Heart right ventricle (tissue), 16 donors: Measurements from ENCODE around the gene KLHDC8A. TPM values are rescaled to one million over a fixed set of nuclear protein-coding genes. Genes with fewer than 3 reads are reported as not detected.
A peak's percentile ranks its signal among the peaks of the same experiment; 100 is the strongest.

Experiments used
- ATAC-seq, 8 donors: fragments of 200-7000 bp; cut with Tn5 transposase; one replicate each; pipeline ENCODE4 v1.9.1; 2020; ENCODE audit warnings: mild to moderate bottlenecking in 8 of 8, moderate library complexity in 8 of 8, moderate number of reproducible peaks in 1 of 8
- DNase-seq, 2 donors: peaks; one replicate each; pipeline ENCODE4 v3.0.0-alpha.2; 2020
- H3K27ac ChIP-seq, 10 donors: fragments of 200-600 bp; sonication (generic) in 2 of 10; one replicate each; pipeline versions ENCODE4 v1.5.0 to v1.8.0; 2020 to 2022; ENCODE audit warnings: mild to moderate bottlenecking in 3 of 10
- H3K27me3 ChIP-seq, 7 donors: fragments of 200-600 bp; one replicate each; pipeline ENCODE4 v1.8.0; 2021 to 2022; ENCODE audit warnings: mild to moderate bottlenecking in 2 of 7
- H3K36me3 ChIP-seq, 9 donors: fragments of 200-600 bp; sonication (generic) in 1 of 9; one replicate each; pipeline versions ENCODE4 v1.5.0 to v1.8.0; 2020 to 2022; ENCODE audit warnings: mild to moderate bottlenecking in 2 of 9
- H3K4me1 ChIP-seq, 9 donors: fragments of 200-600 bp; sonication (generic) in 1 of 9; one replicate each; pipeline versions ENCODE4 v1.5.0 to v1.8.0; 2020 to 2022; ENCODE audit warnings: mild to moderate bottlenecking in 4 of 9
- H3K4me3 ChIP-seq, 10 donors: fragments of 200-600 bp; sonication (generic) in 2 of 10; one replicate each; pipeline versions ENCODE4 v1.5.0 to v1.8.0; 2020 to 2022; ENCODE audit warnings: mild to moderate bottlenecking in 7 of 10, moderate library complexity in 2 of 10
- H3K9me3 ChIP-seq, 11 donors: fragments of 200-600 bp in 10 of 11; sonication (generic) in 2 of 11; one replicate each; pipeline versions ENCODE4 v1.5.0 to v1.8.0; 2013 to 2022; ENCODE audit warnings: mild to moderate bottlenecking in 2 of 11, control low read depth in 1 of 11, moderate library complexity in 1 of 11
- CTCF ChIP-seq, 9 donors: fragments of 200-600 bp; sonication (generic) in 2 of 9; IDR thresholded peaks; one replicate each; pipeline versions ENCODE4 v1.5.0 to v1.8.0; 2021 to 2022; ENCODE audit warnings: antibody characterized with exemption in 9 of 9, mild to moderate bottlenecking in 5 of 9, moderate library complexity in 1 of 9
- WGBS, 2 donors: extraction: QIAGEN DNeasy Blood & Tissue Kit; methylation state at CpG; one replicate each; pipeline ENCODE4 v1.1.7; 2013; ENCODE audit warnings: inconsistent platforms in 1 of 2; 5-methylcytosine and 5-hydroxymethylcytosine counted together
- intact Hi-C, 10 donors: fragments of 100-400 bp; cut with DNase I; formaldehyde crosslinking; loops; one replicate each; pipeline versions ENCODE4 v1.11.1 to v1.14.2; 2022
- polyA plus RNA-seq, 2 donors: library from polyadenylated mRNA; stranded (reverse); fragments of 200-250 nt; gene quantifications; one replicate each; pipeline ENCODE4 v1.2.3, GENCODE V29; 2013
- total RNA-seq, 10 donors: library from RNA; stranded (reverse); fragmentation: NEBNext Ultra II Directional in 3 of 10; extraction: Animal tissue kit (Norgen Biotek cat#: 25700) in 3 of 10; gene quantifications; one replicate each; pipeline versions ENCODE4 v1.2.1 to v1.2.4, GENCODE V29; 2021 to 2023
- donor health status: Arrhythmogenic right ventricular cardiomyopathy.
- donor health status: ischemic (EF 13 %, LVEDD 7.1; RV severe dilation, severe dysfunction).
- donor health status: healthy with polysubstance abuse.
- donor health status: DM: no; HTN: yes; CAD: no.
- donor health status: DM: no; HTN: no; CAD: no.
- donor health status: ischemic (EF 25% LVEDD 6.9; RV normal size, moderate dysfunction).
- donor health status: ischemic (EF 25% LVEDD 5.7; RV mildly dilated, moderate dysfunction).
- donor health status: healthy.
- donor health status: DM: yes; HTN: yes; CAD: no.
- donor health status: Ischemic cardiomyopathy.
- donor health status: ischemic (EF 35%, LVEDD 5.7; RV mildly dilated, moderate dysfunction).
- donor health status: nonischemic (EF 11% LVEDD 7.7; RV severe dilation, severe dysfunction).
- donor health status: DM: yes; HTN: yes; CAD: no.
- donor health status: PGD.
- donor health status: ischemic (EF 29% LVEDD 5.4; RV normal size, mild dysfunction).
- donor health status: nonischemic (EF 23%, LVEDD 6.1; RV moderate dilation, normal function).

KLHDC8A gene
- total and polyA plus RNA-seq, 12 donors: 0.15 to 0.16 TPM; not detected in 10

GRCh38 chr1:205294934-205295333, 61.8 kb downstream of the KLHDC8A start:
- no peaks in the 10 kb centered on the region for H3K9me3 ChIP-seq
- no peaks in the 10 kb centered on the region for H3K36me3 ChIP-seq
- intact Hi-C loops: no loop called here
- WGBS, 2 donors: 82 to 83% methylated on average over 5 of the region's 5 CpGs
- H3K27me3 ChIP-seq: no peaks in the 10 kb centered on the region
- DNase-seq (no peak), ATAC-seq (no peak)
- peak overlapping the region in 7 of 10 donors; percentile 16 to 73 (median 61) for H3K27ac ChIP-seq
- H3K4me3 ChIP-seq: no peak overlapping the region
- no peak for TF ChIP-seq CTCF (IDR thresholded peaks at IDR 0.05)
- peaks cover 6 to 33% (median 17%) of the 10 kb centered on the region in 9 donors for H3K4me1 ChIP-seq

- ATAC-seq: peak; percentile 77 to 92 (median 82)
- H3K36me3 ChIP-seq: no peaks in the 10 kb centered on the region
- H3K9me3 ChIP-seq: no peaks in the 10 kb centered on the region
- DNase-seq: peak in 1 of 2 donors; percentile 67
- WGBS, 2 donors: 39 to 59% methylated on average over 6 of the region's 6 CpGs
- intact Hi-C loops: no loop called here
- peaks cover 6 to 33% (median 17%) of the 10 kb centered on the region in 9 donors for H3K4me1 ChIP-seq
- no peak overlapping the region for H3K4me3 ChIP-seq
- H3K27me3 ChIP-seq: no peaks in the 10 kb centered on the region
- H3K27ac ChIP-seq: peak overlapping the region in 8 of 10 donors; percentile 23 to 73 (median 56)
- TF ChIP-seq CTCF (IDR thresholded peaks at IDR 0.05): no peak
Observed at GRCh38 chr1:205294175-205294917, 62.4 kb downstream of the KLHDC8A start.

GRCh38 chr1:205293350-205294074, 63.2 kb downstream of the KLHDC8A start:
- no peak for TF ChIP-seq CTCF (IDR thresholded peaks at IDR 0.05)
- ATAC-seq (no peak), DNase-seq (no peak)
- peak overlapping the region in 8 of 10 donors; percentile 23 to 73 (median 56) for H3K27ac ChIP-seq
- WGBS, 2 donors: 95 to 97% methylated on average over 10 of the region's 10 CpGs
- H3K9me3 ChIP-seq: no peaks in the 10 kb centered on the region
- H3K27me3 ChIP-seq: no peaks in the 10 kb centered on the region
- no peaks in the 10 kb centered on the region for H3K36me3 ChIP-seq
- no peak overlapping the region for H3K4me3 ChIP-seq
- peaks cover 6 to 39% (median 17%) of the 10 kb centered on the region in 9 donors for H3K4me1 ChIP-seq
- intact Hi-C loops: no loop called here

- no peaks in the 10 kb centered on the region for H3K9me3 ChIP-seq
- H3K4me3 ChIP-seq: no peak overlapping the region
- ATAC-seq (no peak), DNase-seq (no peak)
- no peaks in the 10 kb centered on the region for H3K27me3 ChIP-seq
- H3K36me3 ChIP-seq: no peaks in the 10 kb centered on the region
- WGBS, 2 donors: 95 to 98% methylated on average over 6 of the region's 6 CpGs
- intact Hi-C loops: no loop called here
- TF ChIP-seq CTCF (IDR thresholded peaks at IDR 0.05): no peak
- H3K27ac ChIP-seq: no peak overlapping the region
- peaks cover 6 to 51% (median 25%) of the 10 kb centered on the region in 9 donors for H3K4me1 ChIP-seq
Observed at GRCh38 chr1:205291596-205291995, 65.1 kb downstream of the KLHDC8A start.
